ENCODE results near the gene LONP1. TPM values are rescaled to one million over a fixed set of nuclear protein-coding genes. Genes with fewer than 3 reads are reported as not detected.

The LONP1 gene
- total and polyA plus RNA-seq, 2 of the 8 experiments (the other 6 are each of a cell fraction or from before 2014, with no cell fraction given), result 98.1 to 117 TPM

DNA sequence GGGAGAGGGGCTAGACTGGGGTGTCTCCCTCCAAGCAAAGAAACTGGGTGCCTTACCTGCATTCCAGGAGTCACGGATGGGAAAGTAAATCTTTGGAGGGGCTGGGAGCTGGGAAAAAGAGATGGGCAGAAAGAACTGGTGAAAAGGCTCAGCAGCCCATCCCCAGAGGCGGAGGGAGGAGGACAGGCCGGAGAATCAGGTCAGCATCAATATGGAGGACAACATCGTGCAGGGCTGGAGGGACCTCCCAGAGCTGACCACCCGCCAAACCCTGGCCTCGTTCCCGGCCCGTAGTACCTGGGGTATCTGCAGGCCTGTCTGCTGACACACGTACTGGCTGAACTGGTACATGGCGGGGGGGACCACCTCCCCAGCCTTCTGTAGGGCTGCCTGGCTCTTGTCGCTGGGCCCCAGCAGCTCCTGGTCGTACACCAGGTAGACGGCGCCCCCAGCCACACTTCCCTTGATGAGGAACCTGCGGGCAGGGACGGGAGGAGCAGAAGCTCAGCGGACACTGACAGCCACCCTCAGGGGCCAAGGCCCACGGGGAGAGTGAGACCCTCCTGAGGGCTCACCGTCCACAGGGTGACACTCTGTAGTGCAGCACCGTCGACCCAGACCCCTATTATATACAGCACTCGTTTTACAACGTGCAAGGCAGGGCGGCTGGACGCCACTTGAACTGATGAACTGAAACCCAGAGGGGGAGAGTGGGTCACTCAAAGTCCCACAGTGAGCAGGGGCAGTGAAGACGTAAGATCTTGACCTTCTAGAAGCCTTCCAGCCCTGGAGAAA, 40.5 kb downstream of the LONP1 start:
- H4K5ac ChIP-seq (ENCODE audit: insufficient read length, low read depth, low read length), result no peak overlapping the region
- POLR2A ChIA-PET (ENCODE audit: partially characterized antibody), result interaction anchor here (1.0 to 2.8 kb wide), 6 partner anchors 10 to 39 kb away, joined by 3 to 13 read pairs (median 4); partner anchors contain the start of gene RPL36
- no peaks in the 10 kb centered on the region for H3K36me3 ChIP-seq (ENCODE audit: control insufficient read depth in 2 of 4, insufficient read depth in 4 of 4, low read length in 3 of 4)
- peak overlapping the region; percentile 52 for H3K56ac ChIP-seq (replicated peaks; ENCODE audit: insufficient read length, low read depth, low read length)
- no peak overlapping the region for H2AK5ac ChIP-seq (ENCODE audit: low read depth, low read length)
- H4K91ac ChIP-seq (replicated peaks; ENCODE audit: insufficient read length, low read length), result no peak overlapping the region
- CTCF ChIA-PET (ENCODE audit: partially characterized antibody), result interaction anchor here (0.9 kb wide), 1 partner anchor 10 kb away, joined by 4 read pairs; the partner anchor contains the start of gene RPL36
- peak overlapping the region; percentile 69; the same call in 1 of the 2 replicates for H4K8ac ChIP-seq (ENCODE audit: extremely low read depth, insufficient read depth, low read length)
- 70% methylated on average over 26 of the region's 26 CpGs; no CpG with 5 or more reads in 1 of the 2 experiments for WGBS, 2 experiments (ENCODE audit: extremely low coverage in 1 of 2, insufficient coverage in 1 of 2, insufficient read length in 1 of 2, insufficient replicate concordance in 2 of 2, low coverage in 1 of 2, low lambda C conversion rate in 2 of 2, missing lambda C conversion rate in 1 of 2)
- H2AFZ ChIP-seq (ENCODE audit: low read length), result no peak overlapping the region
- H3K4ac ChIP-seq (replicated peaks; ENCODE audit: insufficient read length, low read depth, low read length), result no peak overlapping the region
- no peak overlapping the region for H3K23ac ChIP-seq (ENCODE audit: insufficient read length)
- H3K9ac ChIP-seq (replicated peaks in 1 of 4; ENCODE audit: extremely low read depth in 1 of 4, low read depth in 3 of 4, low read length in 3 of 4), result peak overlapping the region in 3 of 4 experiments; percentile 44 to 67 (median 65); a peak in 5 of 7 replicates
- no peak overlapping the region for H2BK20ac ChIP-seq (ENCODE audit: low read length)
- H2BK120ac ChIP-seq (replicated peaks; ENCODE audit: low read depth, low read length), result no peak overlapping the region
- H3K27me3 ChIP-seq (replicated peaks in 1 of 4; ENCODE audit: control insufficient read depth in 3 of 4, extremely low read depth in 1 of 4, insufficient read depth in 3 of 4, low read length in 3 of 4), result no peaks in the 10 kb centered on the region
- no peaks in the 10 kb centered on the region for H3K9me3 ChIP-seq (ENCODE audit: insufficient read depth in 2 of 2, low read depth in 1 of 2, low read length in 1 of 2)
- H2BK5ac ChIP-seq (ENCODE audit: low read depth, low read length), result peak overlapping the region; percentile 81; the same call in 1 of the 2 replicates
- DNase-seq (ENCODE audit: low read depth in 1 of 2, low spot score in 2 of 2) (peak in 1 of 2 experiments; percentile 50), FAIRE-seq (no peak)
- H3K4me1 ChIP-seq (replicated peaks in 1 of 4; ENCODE audit: control insufficient read depth in 3 of 4, insufficient read depth in 4 of 4, low read length in 3 of 4), result peaks cover 0 to 14% (median 2%) of the 10 kb centered on the region in 4 experiments; a peak in 5 of 7 replicates
- peak overlapping the region; percentile 89 to 97 for H3K4me2 ChIP-seq (ENCODE audit: insufficient read depth in 1 of 2, low read depth in 2 of 2, low read length in 2 of 2)
- H3K23me2 ChIP-seq (ENCODE audit: low read depth, low read length), result peaks cover 15% of the 10 kb centered on the region; the same call in 1 of the 2 replicates
- H3K79me1 ChIP-seq (ENCODE audit: low read depth, low read length), result peaks cover 3% of the 10 kb centered on the region; the same call in 1 of the 2 replicates
- H3K18ac ChIP-seq (ENCODE audit: extremely low read depth, low read length), result no peak overlapping the region; the same call in 1 of the 2 replicates
- H3K79me2 ChIP-seq (ENCODE audit: control insufficient read depth in 1 of 2, insufficient read depth in 2 of 2, low read length in 2 of 2), result no peaks in the 10 kb centered on the region
- H2BK12ac ChIP-seq (ENCODE audit: low read depth, low read length), result no peak overlapping the region
- H3K14ac ChIP-seq (ENCODE audit: insufficient read length), result no peak overlapping the region
- no peak overlapping the region for H2BK15ac ChIP-seq (ENCODE audit: low read length)
- peaks cover 0 to 8% of the 10 kb centered on the region in 2 experiments for H4K20me1 ChIP-seq (replicated peaks in 1 of 2; ENCODE audit: control insufficient read depth in 1 of 2, insufficient read depth in 2 of 2, low read length in 2 of 2)
- peak overlapping the region; percentile 58 to 83 (median 76) for H3K4me3 ChIP-seq (ENCODE audit: extremely low read depth in 1 of 4, insufficient read depth in 2 of 4, low read depth in 3 of 4, low read length in 4 of 4)
- H3K27ac ChIP-seq (ENCODE audit: low read depth, low read length), result 0 out of 2 replicates have a peak overlapping the region, but pooled peaks have one; percentile 69
- TF ChIP-seq TAF1 (IDR thresholded peaks at IDR 0.05; ENCODE audit: low read depth, low read length) (no peak), BCL11A (IDR thresholded peaks at IDR 0.05; ENCODE audit: low read depth in 2 of 2, low read length in 2 of 2) (no peak), HDAC2 (IDR thresholded peaks at IDR 0.05; ENCODE audit: borderline replicate concordance in 1 of 2, low read depth in 2 of 2, low read length in 2 of 2) (no peak), BACH1 (IDR thresholded peaks at IDR 0.05; ENCODE audit: low read length) (no peak), SAP30 (IDR thresholded peaks at IDR 0.05; ENCODE audit: insufficient read depth, insufficient replicate concordance, low read length) (no peak), CTBP2 (IDR thresholded peaks at IDR 0.05; ENCODE audit: borderline replicate concordance, insufficient read depth, insufficient read length, low read length) (no peak), TEAD4 (IDR thresholded peaks at IDR 0.05; ENCODE audit: low read depth, low read length) (no peak), ASH2L (IDR thresholded peaks at IDR 0.05; ENCODE audit: low read length) (no peak), CBX8 (IDR thresholded peaks at IDR 0.05; ENCODE audit: borderline replicate concordance, low read depth, low read length) (no peak), RFX5 (IDR thresholded peaks at IDR 0.05; ENCODE audit: borderline replicate concordance, low read depth, low read length) (no peak), SP2 (IDR thresholded peaks at IDR 0.05; ENCODE audit: low read length) (no peak), CREB1 (IDR thresholded peaks at IDR 0.05) (no peak)

Measured in H1 (cell line).